Type B pancreatic cell (in vitro differentiated cells): ENCODE results near the gene CLIP4. TPM values are rescaled to one million over a fixed set of nuclear protein-coding genes. Genes with fewer than 3 reads are reported as not detected.

Experiments
- DNase-seq: peaks from one replicate; pipeline ENCODE4 v3.0.0; 2021; ENCODE audit warnings: mixed read lengths; ENCODE audit not compliant: unreplicated experiment; ENCODE audit errors: extremely low spot score
- H3K27ac Mint-ChIP-seq: 2 replicates; pipeline ENCODE4 v1.8.0; 2021; ENCODE audit warnings: mild to moderate bottlenecking, mixed read lengths
- H3K27me3 Mint-ChIP-seq: 2 replicates; pipeline ENCODE4 v1.8.0; 2021; ENCODE audit warnings: mixed read lengths
- H3K36me3 Mint-ChIP-seq: 2 replicates; pipeline ENCODE4 v1.8.0; 2021; ENCODE audit warnings: mixed read lengths
- H3K4me1 Mint-ChIP-seq: one replicate; pipeline ENCODE4 v1.8.0; 2021; ENCODE audit warnings: mixed read lengths; ENCODE audit not compliant: unreplicated experiment
- H3K4me3 Mint-ChIP-seq: 2 replicates; pipeline ENCODE4 v1.8.0; 2021; ENCODE audit warnings: mild to moderate bottlenecking, mixed read lengths
- H3K9me3 Mint-ChIP-seq: 2 replicates; pipeline ENCODE4 v1.8.0; 2021; ENCODE audit warnings: mixed read lengths
- CTCF ChIP-seq: fragments of 200-600 bp; sonication (generic); conservative IDR thresholded peaks from 2 replicates; pipeline ENCODE4 v1.5.0; 2021; ENCODE audit warnings: antibody characterized with exemption, mild to moderate bottlenecking
- total RNA-seq: library from RNA; stranded (reverse); gene quantifications from 2 replicates; pipeline ENCODE4 v1.2.1, GENCODE V29; 2021; ENCODE audit warnings: low replicate concordance

Gene CLIP4
- total RNA-seq, 1 donor from 2014 or later: 12.1 TPM

DNA sequence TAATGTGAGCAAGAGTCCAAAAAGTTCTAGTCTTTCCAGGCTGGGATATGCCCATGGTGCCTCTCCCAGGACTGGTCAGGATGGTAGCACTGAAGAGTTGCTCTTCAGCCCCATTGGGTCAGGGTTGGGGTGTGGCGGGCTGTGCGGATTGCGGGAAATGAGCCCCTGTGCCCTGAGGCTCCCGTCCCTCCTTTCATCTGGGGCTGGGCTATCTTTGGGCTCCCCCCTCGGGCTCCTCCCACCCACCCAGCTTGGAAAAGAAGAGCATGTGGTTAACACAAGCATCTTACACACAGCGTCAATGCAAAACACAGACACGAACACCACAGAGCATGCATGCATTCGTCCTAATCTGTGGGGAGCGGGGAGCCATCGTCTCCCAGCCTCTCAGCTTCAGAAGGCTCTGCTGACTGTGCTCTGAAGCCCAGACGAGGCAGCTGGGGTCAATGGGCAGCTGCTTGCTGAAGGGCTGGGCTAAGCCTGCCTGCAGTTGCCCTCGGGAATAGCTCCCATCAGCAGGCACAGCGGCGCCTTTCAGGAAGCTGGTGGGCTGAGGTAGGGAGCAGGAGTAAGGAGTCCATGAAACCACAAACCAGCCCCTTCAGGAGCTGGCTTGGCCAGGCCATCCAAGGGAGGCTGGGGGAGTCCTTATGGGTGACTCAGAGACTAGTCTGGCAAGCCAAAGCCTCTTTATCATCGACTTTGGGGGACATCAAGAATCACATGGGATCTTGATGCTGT, 112.9 kb downstream of the CLIP4 start:
- H3K9me3 Mint-ChIP-seq: no peaks in the 10 kb centered on the region
- H3K36me3 Mint-ChIP-seq: peaks cover 4% of the 10 kb centered on the region
- H3K4me3 Mint-ChIP-seq: no peak overlapping the region
- TF ChIP-seq CTCF: no peak
- H3K27me3 Mint-ChIP-seq: peaks cover 4% of the 10 kb centered on the region
- H3K27ac Mint-ChIP-seq: no peak overlapping the region
- peaks cover 9% of the 10 kb centered on the region for H3K4me1 Mint-ChIP-seq
- DNase-seq: no peak

DNA sequence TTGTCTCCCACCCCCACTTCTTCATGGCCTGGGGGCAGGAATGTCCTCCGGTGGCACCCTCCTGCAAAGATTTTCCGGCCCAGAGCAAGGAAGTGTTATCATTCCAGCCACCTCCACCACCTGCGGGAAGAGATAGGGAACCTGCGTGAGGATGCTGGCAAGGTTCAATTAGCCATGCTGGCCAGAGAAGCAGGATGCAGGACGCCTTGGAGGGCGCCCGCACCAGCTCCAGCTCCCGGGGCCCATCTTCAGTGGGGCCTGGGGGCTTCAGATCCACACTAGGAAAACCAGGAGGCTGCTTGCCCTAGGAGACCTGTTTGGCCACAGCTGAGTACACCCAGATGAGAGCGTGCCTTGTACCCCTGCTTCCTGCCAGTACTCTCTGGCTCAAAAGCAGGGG, 113.7 kb downstream of the CLIP4 start:
- no peak for TF ChIP-seq CTCF
- H3K36me3 Mint-ChIP-seq: peaks cover 12% of the 10 kb centered on the region
- peaks cover 14% of the 10 kb centered on the region for H3K4me1 Mint-ChIP-seq
- H3K9me3 Mint-ChIP-seq: peaks cover 6% of the 10 kb centered on the region
- DNase-seq: no peak
- H3K4me3 Mint-ChIP-seq: no peak overlapping the region
- no peak overlapping the region for H3K27ac Mint-ChIP-seq
- H3K27me3 Mint-ChIP-seq: peaks cover 10% of the 10 kb centered on the region

DNA sequence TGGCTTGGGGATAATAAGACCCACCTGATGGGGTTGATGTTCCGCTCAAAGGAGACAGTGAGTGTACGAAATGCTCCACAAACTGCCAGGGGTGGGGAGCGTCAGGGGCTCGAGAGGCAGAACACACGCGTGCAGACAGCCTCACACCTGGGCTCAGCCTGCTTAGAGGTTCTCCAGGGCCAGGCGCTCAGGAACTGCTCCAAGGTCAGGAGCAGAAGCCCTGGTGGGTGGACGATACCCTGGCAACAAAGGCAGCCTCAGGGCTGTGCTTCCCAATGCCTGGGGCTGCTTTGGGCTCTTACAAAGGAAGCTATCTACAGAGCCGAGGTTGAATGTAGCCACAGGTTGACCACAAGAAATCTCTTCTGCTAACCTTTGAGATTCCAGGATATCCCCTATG, 114.4 kb downstream of the CLIP4 start:
- Mint-ChIP-seq H3K4me3 (no peak overlapping the region), H3K27me3 (peaks cover 11% of the 10 kb centered on the region), H3K27ac (no peak overlapping the region), H3K9me3 (peaks cover 6% of the 10 kb centered on the region), H3K4me1 (peaks cover 16% of the 10 kb centered on the region), H3K36me3 (peaks cover 14% of the 10 kb centered on the region)
- DNase-seq: no peak
- no peak for TF ChIP-seq CTCF

DNA sequence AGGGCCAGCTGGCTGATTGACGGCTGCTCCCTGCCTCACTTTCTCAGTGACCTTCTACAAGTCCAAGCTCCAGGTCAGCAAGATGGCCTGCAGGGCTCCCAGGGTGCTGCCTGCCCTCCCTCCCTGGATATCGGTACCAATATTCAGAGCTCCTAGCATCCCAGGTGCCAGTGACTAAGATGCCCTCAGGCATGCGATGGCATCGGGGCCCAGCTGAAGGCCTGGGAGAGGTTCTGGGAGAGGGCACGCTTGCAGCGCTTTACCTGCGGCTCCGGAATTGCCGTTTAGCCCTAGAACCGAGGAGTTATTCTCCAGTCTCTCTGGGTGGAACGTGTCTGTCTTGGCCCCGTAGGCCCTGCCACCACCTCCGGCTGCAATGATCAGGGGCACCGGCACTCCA, 116.8 kb downstream of the CLIP4 start:
- peaks cover 11% of the 10 kb centered on the region for H3K4me1 Mint-ChIP-seq
- peaks cover 6% of the 10 kb centered on the region for H3K9me3 Mint-ChIP-seq
- DNase-seq: no peak
- no peak for TF ChIP-seq CTCF
- peaks cover 16% of the 10 kb centered on the region for H3K36me3 Mint-ChIP-seq
- peaks cover 9% of the 10 kb centered on the region for H3K27me3 Mint-ChIP-seq
- no peak overlapping the region for H3K4me3 Mint-ChIP-seq
- no peak overlapping the region for H3K27ac Mint-ChIP-seq

- Mint-ChIP-seq H3K27me3 (peaks cover 14% of the 10 kb centered on the region), H3K4me1 (peaks cover 11% of the 10 kb centered on the region), H3K27ac (peak overlapping the region; percentile 97), H3K4me3 (peak overlapping the region; percentile 78), H3K36me3 (peaks cover 18% of the 10 kb centered on the region), H3K9me3 (peaks cover 6% of the 10 kb centered on the region)
- DNase-seq: no peak
- TF ChIP-seq CTCF: no peak
Measured at GRCh38 chr2:29233428-29233827, 118.2 kb downstream of the CLIP4 start.
